KG1 (cell line): ENCODE measurements around the gene MISFA.
"Not testable (repeated sequence)": the region's sequence is repeated elsewhere in the genome, so short reads cannot be mapped to it uniquely, and the experiment has no call there.

ENCODE experiments used
- DNase-seq: peaks from one replicate; lab custom pipeline; 2025; lab: John Stamatoyannopoulos, UW

MISFA gene

DNA sequence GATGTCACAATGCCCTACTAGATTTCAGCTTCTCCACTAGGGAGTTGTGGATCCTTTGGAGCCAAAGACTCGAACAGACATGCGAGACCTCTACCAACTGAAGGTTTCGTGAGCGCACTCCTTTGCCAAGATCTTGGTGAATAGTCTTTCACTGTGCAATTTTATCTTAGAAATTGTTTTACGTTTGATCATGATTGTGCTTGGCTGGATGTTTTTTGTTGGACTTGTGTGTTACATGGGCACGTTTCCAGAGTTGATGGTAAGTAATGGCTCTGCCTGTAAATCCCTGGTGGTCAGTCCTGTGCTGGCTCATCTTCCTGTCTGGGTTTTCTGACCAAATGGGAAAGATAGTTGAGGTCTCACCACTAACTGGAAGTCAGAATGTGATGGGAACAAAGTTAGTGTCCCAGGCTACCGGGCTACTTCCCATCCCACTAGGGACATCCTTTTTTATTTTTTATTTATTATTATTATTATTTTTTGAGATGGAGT, at the start of gene MISFA:
MISFA (plus strand) TSS at position 51 of the 492 bp plus-strand sequence; CDS start at position 191, 140 bp downstream.
- no peak for DNase-seq

GRCh38 chr11:18563090-18563730, 36.4 kb upstream of the MISFA start:
- no peak for DNase-seq

- DNase-seq = no peak
Observed at GRCh38 chr11:18564149-18564548, 35.4 kb upstream of the MISFA start.

- no peak for DNase-seq
Observed at GRCh38 chr11:18566406-18566805, 33.2 kb upstream of the MISFA start.

GRCh38 chr11:18567081-18567480, 32.5 kb upstream of the MISFA start:
- no peak for DNase-seq

DNA sequence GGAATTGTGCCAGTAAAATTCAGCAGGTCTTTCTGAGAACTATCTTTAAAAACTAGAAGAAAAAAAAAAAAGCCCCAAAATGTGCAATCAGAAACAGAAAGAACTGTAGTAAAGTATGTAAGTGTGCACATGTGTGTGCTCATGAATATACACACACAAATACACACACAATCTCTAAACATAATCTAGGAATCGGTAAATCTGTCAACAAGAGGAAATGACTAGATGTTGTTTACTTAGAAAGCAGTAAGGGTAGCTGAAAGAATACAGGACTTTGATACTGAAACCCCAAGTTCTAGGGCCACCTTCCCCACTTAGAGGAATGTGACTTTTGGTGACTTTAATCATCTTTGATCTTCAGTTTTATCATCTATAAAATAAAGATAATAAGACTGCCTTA, 24.2 kb upstream of the MISFA start:
- no peak for DNase-seq

GRCh38 chr11:18578975-18579598, 20.5 kb upstream of the MISFA start:
- DNase-seq = no peak

- no peak for DNase-seq
Observed at GRCh38 chr11:18580113-18580766, 19.3 kb upstream of the MISFA start.

DNA sequence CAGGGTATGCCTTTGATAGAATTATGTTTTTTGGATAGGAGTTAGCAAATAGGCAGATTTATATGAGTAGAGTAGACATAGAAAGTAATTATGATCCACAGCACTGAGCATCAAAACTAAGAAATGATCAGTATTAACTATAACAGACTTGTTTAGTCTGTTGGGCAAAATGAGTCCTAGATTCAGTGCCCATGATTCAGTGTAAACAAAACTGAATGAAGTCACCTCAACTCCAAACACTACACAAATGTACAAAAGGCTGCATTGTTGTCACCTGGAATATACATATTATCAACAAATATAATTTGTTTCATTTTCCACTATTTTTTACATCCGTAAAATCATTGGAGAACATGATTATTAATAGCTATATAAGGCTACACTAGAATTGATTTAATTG, 17.8 kb upstream of the MISFA start:
- no peak for DNase-seq

GRCh38 chr11:18588297-18589252, 11.0 kb upstream of the MISFA start, which contains the start of gene UEVLD:
Gene UEVLD (minus strand): TSS chr11:18588734. CDS start chr11:18588654, 80 bp downstream.
- DNase-seq = no peak

- no peak for DNase-seq
Observed at GRCh38 chr11:18590571-18590970, 9.0 kb upstream of the MISFA start.

GRCh38 chr11:18594088-18594487, 5.5 kb upstream of the MISFA start:
- DNase-seq = not testable (repeated sequence)

DNA sequence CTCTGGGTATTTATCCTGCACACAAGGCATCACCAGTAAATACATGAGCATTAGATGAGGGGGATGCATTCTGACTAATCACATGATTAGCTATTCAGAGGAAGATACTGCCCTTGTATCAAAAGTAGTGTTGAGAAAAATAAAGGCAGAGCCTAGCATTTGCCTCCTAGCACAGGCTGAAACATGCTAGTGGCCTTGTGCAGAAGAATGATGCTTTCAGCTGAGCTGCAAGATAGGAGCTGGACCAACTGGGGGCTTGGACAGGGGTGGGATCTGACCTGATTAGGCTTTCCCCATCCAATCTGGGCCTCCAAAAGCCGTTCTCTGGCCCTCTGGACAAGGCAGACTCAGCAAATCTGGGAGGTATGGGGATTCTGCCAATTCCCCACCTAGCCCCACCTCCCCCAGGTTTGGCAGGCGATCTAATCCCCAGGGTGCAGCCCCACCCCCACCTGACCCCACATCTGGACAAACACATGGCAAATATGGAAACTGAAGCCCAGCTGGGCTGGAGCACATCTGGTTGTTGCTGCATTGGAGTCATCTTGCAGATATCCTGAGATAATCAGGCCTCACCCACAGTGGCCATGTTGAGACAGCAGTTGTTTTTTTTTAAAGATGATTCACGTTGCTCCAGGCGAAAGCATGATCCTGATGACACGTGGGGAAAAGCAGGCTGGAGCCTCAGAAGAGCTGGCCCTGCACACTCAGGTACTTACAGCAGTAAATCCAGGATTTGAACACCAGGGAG, 4.4 kb upstream of the MISFA start:
- DNase-seq = no peak

DNA sequence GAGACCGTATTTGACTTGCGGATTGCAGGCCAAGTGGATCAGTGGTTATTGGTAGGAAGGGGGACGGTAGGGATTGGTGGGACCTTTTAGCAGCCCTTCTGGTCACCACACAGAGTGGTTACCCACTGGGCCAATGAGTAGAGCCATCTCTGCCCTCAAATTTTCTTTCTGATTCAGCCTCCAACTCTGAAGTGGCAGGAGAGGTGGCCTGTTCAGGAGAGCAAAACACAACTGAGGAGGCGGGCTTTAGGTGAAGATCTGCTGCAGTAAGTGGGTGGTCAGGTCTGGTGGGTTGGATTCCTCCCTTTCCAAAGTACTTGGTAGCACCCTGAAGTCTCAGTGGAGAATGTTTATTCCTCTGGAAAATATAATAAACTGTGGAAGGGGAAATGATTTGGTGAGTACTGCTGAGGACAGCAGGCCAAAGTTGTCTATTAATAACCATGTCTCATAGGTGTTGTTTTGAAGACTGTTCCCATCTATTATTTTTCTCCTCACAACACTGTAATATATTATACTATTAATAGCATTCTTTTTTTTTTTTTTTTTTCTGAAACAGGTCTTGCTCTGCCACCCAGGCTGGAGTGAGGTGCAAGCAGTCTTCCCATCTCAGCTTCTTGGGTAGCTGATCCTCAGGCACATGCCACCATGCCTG, 1.5 kb downstream of the MISFA start:
- no peak for DNase-seq

DNA sequence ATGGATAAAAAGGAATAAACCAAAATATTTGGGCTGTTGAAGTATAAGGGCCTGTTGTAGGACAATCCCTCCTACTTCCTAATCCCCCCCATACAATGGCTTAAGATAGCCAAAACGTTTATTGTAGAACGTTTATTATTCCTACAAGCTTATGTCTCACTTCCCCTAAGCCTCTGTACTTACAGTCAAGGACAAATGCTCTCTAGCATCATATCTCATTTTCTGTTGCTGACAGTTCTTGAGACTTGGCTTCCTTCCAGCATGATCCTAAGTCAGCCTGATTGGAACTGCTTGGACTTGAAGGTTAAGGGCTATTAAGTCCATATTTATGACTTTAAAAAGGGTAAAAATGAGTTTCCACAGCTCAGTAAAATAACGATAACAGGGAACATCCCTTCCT, 8.8 kb downstream of the MISFA start:
- no peak for DNase-seq

GRCh38 chr11:18611196-18611595, 11.6 kb downstream of the MISFA start:
- no peak for DNase-seq

GRCh38 chr11:18612394-18612793, 12.8 kb downstream of the MISFA start:
- DNase-seq = no peak

DNA sequence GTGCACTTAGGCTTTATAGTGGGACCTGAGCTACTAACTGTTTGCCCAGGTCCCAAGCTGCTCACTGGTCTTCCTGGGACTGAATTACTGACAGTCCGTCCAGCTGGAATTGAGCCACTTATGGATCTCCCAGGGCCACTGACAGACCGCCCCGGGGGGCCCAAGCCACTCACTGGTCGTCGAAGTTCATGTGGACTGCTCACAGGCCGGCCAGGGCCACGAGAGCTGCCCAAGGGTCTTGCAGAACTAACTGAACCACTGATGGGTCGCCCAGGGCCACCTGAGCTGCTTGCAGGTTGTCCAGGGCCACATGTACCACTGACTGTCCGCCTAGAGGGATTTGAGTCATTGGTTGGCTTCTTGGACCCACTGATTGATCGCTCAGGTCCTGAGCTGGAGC, 15.1 kb downstream of the MISFA start:
- DNase-seq = no peak

DNA sequence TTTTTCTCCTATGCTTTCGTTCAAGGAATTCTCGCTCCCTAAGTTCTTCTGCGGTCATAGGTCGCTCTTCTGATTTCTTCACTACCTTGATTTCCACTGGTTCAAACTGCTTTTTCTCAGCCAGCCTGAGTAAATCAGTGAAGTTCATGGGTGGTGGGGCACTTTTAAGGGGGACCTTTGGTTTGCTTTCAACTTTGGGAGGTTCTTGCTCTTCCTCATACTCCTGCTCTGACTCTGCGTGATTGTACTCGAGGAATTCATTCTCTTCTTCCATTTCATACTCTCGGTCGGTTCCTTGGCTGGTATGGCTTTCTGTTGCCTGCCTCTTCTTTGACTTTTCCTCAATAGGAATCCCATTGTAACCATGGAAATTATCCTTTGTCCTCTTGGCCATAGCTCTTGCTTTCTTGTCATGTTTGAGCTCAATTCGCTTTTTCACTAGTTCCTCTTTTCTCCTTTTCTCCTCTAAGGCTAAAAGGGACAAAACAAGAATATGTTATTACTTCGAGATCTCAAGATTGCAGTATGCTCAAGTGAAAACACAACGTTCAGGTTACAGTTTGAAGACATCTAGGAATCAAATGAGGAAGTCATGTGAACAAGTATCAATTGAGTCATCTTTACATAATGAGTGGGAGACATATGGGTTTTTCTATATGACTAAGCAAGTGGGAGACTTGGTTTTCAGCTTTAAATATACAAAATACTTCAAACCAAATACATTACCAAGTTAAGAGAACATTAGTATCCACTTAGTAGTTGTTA, 16.2 kb downstream of the MISFA start:
- DNase-seq = no peak
